GM12864 (cell line): Measurements from ENCODE around the gene VAT1.

Experiments
- DNase-seq: peaks from one replicate; pipeline ENCODE4 v3.0.0-alpha.2; 2011; ENCODE audit warnings: low read depth
- H3K4me3 ChIP-seq: 2 replicates; pipeline ENCODE4 v1.5.1; 2011; ENCODE audit warnings: mild to moderate bottlenecking, low read depth, low read length, control low read depth
- TF ChIP-seq, protein P1 (sequence below): IDR thresholded peaks from 2 replicates; pipeline ENCODE4 v1.5.1; 2011; ENCODE audit warnings: low read depth, mild to moderate bottlenecking, moderate library complexity, low read length, control low read depth, inconsistent platforms; ENCODE audit errors: missing control alignments

Gene VAT1

GRCh38 chr17:43034894-43035293, 12.7 kb upstream of the VAT1 start:
- H3K4me3 ChIP-seq = no peak overlapping the region
- TF ChIP-seq, protein P1, sequence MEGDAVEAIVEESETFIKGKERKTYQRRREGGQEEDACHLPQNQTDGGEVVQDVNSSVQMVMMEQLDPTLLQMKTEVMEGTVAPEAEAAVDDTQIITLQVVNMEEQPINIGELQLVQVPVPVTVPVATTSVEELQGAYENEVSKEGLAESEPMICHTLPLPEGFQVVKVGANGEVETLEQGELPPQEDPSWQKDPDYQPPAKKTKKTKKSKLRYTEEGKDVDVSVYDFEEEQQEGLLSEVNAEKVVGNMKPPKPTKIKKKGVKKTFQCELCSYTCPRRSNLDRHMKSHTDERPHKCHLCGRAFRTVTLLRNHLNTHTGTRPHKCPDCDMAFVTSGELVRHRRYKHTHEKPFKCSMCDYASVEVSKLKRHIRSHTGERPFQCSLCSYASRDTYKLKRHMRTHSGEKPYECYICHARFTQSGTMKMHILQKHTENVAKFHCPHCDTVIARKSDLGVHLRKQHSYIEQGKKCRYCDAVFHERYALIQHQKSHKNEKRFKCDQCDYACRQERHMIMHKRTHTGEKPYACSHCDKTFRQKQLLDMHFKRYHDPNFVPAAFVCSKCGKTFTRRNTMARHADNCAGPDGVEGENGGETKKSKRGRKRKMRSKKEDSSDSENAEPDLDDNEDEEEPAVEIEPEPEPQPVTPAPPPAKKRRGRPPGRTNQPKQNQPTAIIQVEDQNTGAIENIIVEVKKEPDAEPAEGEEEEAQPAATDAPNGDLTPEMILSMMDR = no peak
- no peak for DNase-seq

GRCh38 chr17:43033948-43034881, 12.0 kb upstream of the VAT1 start:
- H3K4me3 ChIP-seq = no peak overlapping the region
- no peak for DNase-seq
- TF ChIP-seq, protein P1 = no peak

- TF ChIP-seq, protein P1 = no peak
- no peak overlapping the region for H3K4me3 ChIP-seq
- DNase-seq = no peak
Measured at GRCh38 chr17:43031666-43032065, 9.5 kb upstream of the VAT1 start.

- no peak for DNase-seq
- no peak overlapping the region for H3K4me3 ChIP-seq
- TF ChIP-seq, protein P1 = no peak
Measured at GRCh38 chr17:43030137-43030767, 8.1 kb upstream of the VAT1 start.

GRCh38 chr17:43028221-43028861, 6.2 kb upstream of the VAT1 start:
- H3K4me3 ChIP-seq = no peak overlapping the region
- TF ChIP-seq, protein P1 = no peak
- DNase-seq = no peak

DNA sequence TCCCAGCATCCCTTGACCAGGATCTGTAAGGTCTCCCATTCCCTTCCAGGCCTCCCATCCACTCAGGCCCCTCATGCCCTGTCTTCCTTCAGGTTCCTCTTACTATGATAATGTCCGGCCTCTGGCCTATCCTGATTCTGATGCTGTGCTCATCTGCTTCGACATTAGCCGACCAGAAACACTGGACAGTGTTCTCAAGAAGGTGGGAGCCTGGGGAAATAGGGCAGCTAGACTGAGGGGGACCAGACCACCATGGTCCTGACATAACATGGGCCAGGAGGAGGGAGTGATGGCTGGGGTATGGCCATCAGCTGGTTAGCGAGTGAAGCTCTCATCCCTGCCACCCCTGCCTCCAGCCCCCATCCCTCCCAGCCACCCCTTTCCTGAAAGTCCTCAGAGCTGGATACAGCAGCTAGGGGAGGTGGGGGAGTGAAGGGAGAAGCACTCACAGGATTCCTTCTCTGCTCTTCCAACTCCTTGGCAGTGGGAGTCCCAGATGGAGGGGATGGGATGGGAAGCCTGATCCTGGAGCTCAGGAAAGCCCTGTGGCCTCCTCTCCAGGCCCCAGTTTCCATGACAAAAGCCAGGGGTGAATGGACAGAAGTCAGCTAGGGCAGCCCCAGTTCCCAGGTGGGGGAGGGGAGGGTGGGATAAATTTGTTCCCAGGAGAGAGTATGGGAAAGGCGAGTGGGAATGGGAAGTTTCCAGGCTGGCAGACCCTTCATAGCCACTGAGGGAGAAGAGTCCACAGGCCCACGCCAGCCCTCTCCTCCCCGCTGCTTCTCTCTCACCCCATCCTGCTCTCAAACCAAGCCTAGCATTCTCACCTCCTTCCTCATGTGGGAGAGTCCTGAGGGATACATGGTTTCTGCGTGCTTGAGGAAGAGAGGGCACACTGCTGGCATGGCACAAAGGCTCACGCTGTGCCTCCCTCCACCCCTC, 5.2 kb upstream of the VAT1 start:
- no peak for DNase-seq
- TF ChIP-seq, protein P1 = no peak
- no peak overlapping the region for H3K4me3 ChIP-seq
